HG03039 (cell line): ENCODE results near the gene ADIRF.
"Not testable (repeated sequence)": the region's sequence is repeated elsewhere in the genome, so short reads cannot be mapped to it uniquely, and the experiment has no call there.

Source experiments
- ATAC-seq: cut with Tn5 transposase; IDR thresholded peaks from one replicate; pipeline ENCODE4 v1.9.1; 2021; ENCODE audit warnings: mild to moderate bottlenecking, moderate library complexity; ENCODE audit not compliant: unreplicated experiment

Gene ADIRF

GRCh38 chr10:86976362-86977056 is 8.2 kb downstream of the ADIRF start:
- no peak for ATAC-seq

DNA sequence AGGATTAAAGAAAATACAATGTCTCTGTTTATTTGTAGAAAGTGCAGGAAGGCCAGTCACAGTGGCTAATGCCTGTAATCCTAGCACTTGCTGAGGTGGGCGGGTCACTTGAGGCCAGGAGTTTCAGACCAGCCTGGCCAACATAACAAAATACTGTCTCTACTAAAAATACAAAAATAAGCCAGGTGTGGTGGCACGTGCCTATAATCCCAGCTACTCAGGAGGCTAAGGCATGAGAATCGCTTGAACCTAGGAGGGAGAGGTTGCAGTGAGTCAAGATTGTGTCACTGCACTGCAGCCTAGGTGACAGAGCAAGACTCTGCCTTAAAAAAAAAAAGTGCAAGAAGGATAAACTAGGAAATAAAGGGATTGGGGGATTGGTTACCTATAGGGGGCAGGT is 10.2 kb downstream of the ADIRF start:
- not testable (repeated sequence) for ATAC-seq

- ATAC-seq = no peak
Measured at GRCh38 chr10:86979296-86979818, 11.1 kb downstream of the ADIRF start.

GRCh38 chr10:86979977-86980448 is 11.7 kb downstream of the ADIRF start:
- ATAC-seq = no peak

DNA sequence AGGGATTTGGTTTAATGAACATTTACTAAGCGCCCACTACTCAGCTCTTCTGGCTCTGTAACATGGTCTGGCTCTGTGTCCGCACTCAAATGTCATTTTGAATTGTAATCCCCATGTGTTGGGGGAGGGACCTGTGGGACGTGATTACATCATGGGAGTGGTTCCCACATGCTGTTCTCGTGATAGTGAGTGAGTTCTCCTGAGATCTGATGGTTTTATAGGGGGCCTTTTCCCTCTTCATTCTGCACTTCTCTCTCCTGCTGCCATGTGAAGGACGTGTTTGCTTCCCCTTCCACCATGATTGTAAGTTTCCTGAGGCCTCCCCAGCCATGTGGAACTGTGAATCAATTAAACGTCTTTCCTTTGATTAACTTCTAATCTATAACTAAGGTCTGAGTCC is 12.7 kb downstream of the ADIRF start:
- not testable (repeated sequence) for ATAC-seq

DNA sequence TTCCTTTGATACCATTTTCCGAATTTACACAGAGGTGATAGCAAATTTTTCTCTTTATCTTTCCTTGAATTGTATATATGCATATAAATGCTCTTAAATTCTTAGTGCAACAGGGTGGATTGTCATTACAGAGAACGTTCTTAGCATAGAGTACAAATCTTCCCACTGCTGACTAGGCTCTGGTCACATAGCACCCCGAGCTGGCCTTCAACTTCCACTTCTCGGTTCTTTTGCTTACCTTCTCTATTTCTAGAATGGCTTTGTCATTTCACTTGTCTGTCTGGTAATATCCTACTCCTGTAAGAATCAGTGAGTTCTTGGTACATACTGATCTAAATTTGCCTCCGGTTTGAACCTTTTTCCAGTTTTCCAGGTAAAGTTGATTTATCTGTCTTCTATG is 13.4 kb downstream of the ADIRF start:
- no peak for ATAC-seq

DNA sequence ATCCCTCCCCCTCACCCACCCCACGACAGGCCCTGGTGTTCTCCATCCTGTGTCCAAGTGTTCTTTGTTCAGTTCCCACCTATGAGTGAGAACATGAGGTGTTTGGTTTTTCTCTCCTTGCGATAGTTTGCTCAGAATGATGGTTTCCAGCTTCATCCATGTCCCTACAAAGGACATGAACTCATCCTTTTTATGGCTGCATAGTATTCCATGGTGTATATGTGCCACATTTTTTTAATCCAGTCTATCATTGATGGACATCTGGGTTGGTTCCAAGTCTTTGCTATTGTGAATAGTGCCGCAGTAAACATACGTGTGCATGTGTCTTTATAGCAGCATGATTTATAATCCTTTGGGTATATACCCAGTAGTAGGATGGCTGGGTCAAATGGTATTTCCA is 16.2 kb downstream of the ADIRF start:
- not testable (repeated sequence) for ATAC-seq

- no peak for ATAC-seq
Measured at GRCh38 chr10:86988520-86988919, 20.2 kb downstream of the ADIRF start.

DNA sequence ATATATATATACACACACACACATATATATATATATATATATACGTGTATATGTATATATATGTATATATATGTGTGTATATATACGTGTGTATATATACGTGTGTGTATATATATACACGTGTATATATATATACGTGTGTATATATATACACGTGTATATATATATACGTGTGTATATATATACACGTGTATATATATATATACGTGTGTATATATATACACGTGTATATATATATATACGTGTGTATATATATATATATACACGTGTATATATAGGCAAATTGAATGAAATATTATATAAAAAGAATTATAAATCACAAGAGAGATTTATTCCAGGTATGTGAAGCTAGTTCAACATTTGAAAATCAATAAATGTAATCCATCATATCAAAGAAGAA is 23.1 kb downstream of the ADIRF start:
- ATAC-seq = not testable (repeated sequence)

DNA sequence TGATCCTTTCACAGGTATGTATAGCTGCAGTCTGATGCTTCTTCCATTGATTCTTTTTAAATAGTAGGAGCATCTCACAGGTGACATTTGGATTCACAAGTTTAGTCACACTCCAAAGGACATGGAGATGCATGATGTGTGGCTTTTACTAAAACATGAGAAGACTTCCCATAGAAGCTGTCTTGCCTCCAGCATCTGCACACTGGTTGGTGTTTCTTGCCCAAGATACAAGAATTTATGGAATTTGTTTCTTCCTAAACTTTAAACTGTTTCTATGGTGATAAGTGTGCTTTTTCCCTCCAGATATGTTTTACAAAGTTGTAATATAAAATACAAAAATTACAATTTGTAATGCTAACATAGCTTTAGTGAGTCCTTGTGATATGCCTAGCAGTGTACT is 24.2 kb downstream of the ADIRF start:
- no peak for ATAC-seq

- no peak for ATAC-seq
Measured at GRCh38 chr10:86992929-86993328, 24.6 kb downstream of the ADIRF start.

- not testable (repeated sequence) for ATAC-seq
Measured at GRCh38 chr10:86999802-87000403, 31.6 kb downstream of the ADIRF start.

DNA sequence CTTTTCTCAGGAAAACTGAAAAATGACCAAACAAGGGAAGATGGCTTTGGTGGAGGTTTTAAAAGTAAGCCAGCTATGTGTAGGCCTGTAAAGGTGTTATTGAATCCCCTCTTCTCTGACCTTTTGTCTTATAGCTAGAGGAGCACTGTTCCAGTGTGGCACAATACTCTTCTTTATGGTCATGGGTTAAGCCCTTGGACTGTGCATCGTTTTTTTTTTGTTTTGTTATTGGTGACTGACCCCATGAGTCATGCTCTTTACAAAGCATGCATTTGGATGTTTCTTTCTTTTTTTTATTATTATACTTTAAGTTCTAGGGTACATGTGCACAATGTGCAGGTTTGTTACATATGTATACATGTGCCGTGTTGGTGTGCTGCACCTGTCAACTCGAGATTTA is 32.2 kb downstream of the ADIRF start:
- no peak for ATAC-seq

GRCh38 chr10:87007124-87007523 is 38.8 kb downstream of the ADIRF start:
- not testable (repeated sequence) for ATAC-seq

DNA sequence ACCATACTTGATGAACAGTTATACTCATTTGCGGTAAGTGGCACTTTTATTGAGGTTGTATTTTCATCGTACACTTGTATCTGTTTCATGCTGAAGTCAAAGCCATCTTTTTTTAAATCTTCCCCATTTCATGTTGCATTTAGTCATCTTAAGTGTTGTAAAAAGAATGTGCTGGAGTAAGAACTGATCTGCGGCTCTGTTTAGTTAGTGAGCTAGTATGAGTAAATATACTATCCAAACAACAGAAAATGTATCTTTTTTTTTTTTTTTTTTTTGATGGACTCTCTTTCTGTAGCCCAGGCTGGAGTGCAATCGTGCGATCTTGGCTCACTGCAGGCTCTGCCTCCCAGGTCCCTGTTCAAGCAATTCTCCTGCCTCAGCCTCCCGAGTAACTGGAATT is 39.4 kb downstream of the ADIRF start:
- not testable (repeated sequence) for ATAC-seq

- not testable (repeated sequence) for ATAC-seq
Measured at GRCh38 chr10:87008303-87008702, 40.0 kb downstream of the ADIRF start.

- ATAC-seq = not testable (repeated sequence)
Measured at GRCh38 chr10:87009134-87009696, 40.9 kb downstream of the ADIRF start.

DNA sequence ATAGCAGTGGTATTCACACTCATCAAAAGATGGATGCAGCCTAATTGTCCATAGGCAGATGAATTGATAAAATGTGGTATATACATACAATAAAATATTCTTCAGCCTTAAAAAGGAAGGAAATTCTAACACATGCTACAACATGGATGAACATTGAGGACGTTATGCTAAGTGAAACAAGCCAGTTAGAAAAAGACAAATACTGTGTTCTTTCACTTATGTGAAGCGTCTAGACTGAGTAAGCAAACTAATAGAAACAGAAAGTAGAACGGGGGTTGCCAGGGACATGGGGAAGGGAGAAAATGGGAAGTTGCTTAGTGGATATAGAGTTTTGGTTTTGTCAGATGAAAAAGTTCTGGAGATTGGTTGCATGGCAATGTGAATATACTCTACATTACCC is 45.2 kb downstream of the ADIRF start:
- not testable (repeated sequence) for ATAC-seq

DNA sequence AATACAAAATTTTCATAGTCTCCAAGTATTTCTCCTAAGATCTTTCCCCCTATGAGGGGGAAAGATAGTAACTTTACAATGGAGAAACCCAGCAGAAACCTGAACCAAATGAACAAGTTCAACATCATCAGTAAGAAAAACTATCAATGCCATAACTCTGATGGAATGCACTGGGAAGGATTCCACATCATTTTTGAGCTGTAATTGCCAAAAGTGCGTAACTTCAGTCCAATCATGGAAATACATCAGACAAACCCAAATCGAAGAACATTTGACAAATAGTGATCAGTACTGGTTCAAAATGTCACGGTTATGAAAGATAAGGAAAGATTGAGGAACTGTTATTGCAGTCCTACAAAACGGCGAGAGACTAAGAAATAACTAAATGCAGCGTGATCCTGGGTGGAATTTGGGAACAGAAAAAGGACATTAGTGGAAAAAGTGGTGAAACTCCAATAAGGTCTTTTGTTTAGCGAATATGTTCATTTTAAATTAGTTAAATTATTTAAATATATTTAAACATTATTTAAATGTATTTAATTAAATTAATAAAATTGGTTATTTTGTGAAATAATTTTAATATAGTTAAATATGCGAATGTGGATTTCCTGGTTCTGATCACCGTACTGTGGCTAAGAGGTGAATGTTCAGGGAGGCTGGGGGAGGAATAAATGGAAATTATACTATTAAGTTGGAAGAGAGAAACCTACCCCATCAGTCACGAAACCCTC is 46.9 kb downstream of the ADIRF start:
- ATAC-seq = not testable (repeated sequence)

DNA sequence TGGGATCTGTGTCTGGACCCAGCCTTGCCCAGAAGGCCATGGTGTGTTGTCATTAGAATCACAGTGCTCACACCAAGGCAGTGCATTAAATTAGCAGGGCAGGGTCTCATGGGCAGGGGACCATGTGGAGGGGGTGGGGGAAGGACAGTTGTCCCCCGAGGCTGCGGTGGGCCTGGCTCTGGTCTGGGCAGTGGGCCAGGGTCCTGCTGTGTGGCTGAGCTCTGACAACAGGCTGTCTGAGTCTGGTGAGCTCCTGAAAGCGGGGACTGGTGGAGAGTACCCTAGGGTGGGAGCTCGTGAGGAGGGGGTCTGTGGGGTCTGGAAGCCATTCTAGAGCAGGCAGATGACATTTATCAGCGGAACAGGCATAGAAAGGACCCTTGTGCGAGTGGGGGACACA is 49.8 kb downstream of the ADIRF start:
- ATAC-seq = not testable (repeated sequence)

GRCh38 chr10:87019066-87019465 is 50.8 kb downstream of the ADIRF start:
- not testable (repeated sequence) for ATAC-seq
